Prostate gland (tissue), 2 donors: ENCODE data around the gene BRME1.

Experiments
- CTCF ChIP-seq, 4 experiments: fragments of 200-600 bp in 2 of 4; fragments of 450-650 bp in 2 of 4; sonication (generic) in 2 of 4; IDR thresholded peaks; 1 replicate in 3 of 4; 2 replicates in 1 of 4; pipeline ENCODE4 v1.5.1; 2016 to 2019; ENCODE audit warnings: antibody characterized with exemption in 4 of 4, mild to moderate bottlenecking in 2 of 4, moderate library complexity in 2 of 4
- POLR2A ChIP-seq: fragments of 450-650 bp; IDR thresholded peaks from one replicate; pipeline ENCODE4 v1.6.1; 2016; ENCODE audit warnings: antibody characterized with exemption, mild to moderate bottlenecking
- POLR2AphosphoS5 ChIP-seq: sonication (generic); formaldehyde crosslinking; IDR thresholded peaks from one replicate; pipeline ENCODE4 v1.6.1; 2017; ENCODE audit warnings: antibody characterized with exemption

DNA sequence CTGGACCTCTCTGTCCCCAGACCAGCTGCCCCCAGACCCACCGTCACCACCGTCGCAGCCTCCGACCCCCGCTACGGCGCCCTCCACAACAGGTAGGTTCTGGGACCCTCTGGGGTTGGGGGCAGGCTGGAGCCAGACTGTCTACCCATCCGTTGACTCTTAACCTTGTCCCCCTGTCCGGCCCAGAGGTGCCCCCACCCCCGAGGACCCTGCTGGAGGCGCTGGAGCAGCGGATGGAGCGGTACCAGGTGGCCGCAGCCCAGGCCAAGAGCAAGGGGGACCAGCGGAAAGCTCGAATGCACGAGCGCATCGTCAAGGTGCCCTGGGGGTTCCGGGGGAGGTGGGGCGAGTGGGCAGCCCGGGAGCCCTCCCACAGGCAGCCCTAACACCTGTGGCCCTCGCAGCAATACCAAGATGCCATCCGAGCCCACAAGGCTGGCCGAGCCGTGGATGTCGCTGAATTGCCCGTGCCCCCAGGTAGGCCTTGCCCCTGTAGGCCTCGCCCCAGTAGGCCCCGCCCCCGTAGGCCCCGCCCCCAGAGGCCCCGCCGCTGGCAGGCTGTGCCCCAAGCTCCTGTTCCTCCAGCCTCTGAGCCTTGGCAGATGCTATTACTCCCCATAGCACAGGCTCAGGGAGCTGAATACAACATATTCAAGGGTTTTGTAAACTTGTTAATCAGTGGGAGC is 13.0 kb upstream of the BRME1 start:
- TF ChIP-seq CTCF (IDR thresholded peaks at IDR 0.05) (no peak), POLR2AphosphoS5 (peak; percentile 53), POLR2A (no peak)
